Endothelial cell of umbilical vein (primary cell): ENCODE measurements around the gene BRAT1. TPM values are rescaled to one million over a fixed set of nuclear protein-coding genes. Genes with fewer than 3 reads are reported as not detected.

Source experiments
- BruUV-seq: library from RNA; stranded (reverse); fragments of 400-500 nt; replicated peaks from 2 replicates; lab custom pipeline; 2021; lab: Mats Ljungman, UMichigan
- CTCF ChIA-PET: fragments of 300-600, 350-600 bp; sonication (Branson Sonifier 250); formaldehyde crosslinking; loops from one replicate; lab custom pipeline; 2021; ENCODE audit warnings: antibody characterized with exemption, inconsistent platforms; lab: Charles Lee
- POLR2A ChIA-PET: fragments of 300-600, 350-600 bp; sonication (Branson Sonifier 250); formaldehyde crosslinking; loops from one replicate; lab custom pipeline; 2021; ENCODE audit warnings: antibody characterized with exemption, inconsistent platforms; lab: Charles Lee
- DNase-seq: peaks from one replicate; pipeline ENCODE4 v3.0.0-alpha.2; 2011; ENCODE audit warnings: low read depth, low spot score
- FAIRE-seq: peaks from 2 replicates; lab custom pipeline; 2011; peaks lifted over from hg19 to GRCh38; lab: Jason Lieb, UNC
- H2AFZ ChIP-seq: 2 replicates; pipeline ENCODE4 v1.6.0; 2012; ENCODE audit warnings: low read depth, low read length, control low read depth, inconsistent platforms
- H3K27ac ChIP-seq: 2 replicates; pipeline ENCODE4 v1.5.1; 2011; ENCODE audit warnings: low read depth, mild to moderate bottlenecking, control low read depth, low read length, moderate library complexity; ENCODE audit not compliant: insufficient read depth
- H3K27me3 ChIP-seq, 2 experiments: 2 replicates each; pipeline versions ENCODE4 v1.6.0 to v1.6.1; 2011; ENCODE audit warnings: low read length in 2 of 2, mixed read lengths in 1 of 2; ENCODE audit not compliant: control insufficient read depth in 2 of 2, insufficient read depth in 2 of 2
- H3K36me3 ChIP-seq, 2 experiments: 2 replicates in 1 of 2; 3 replicates in 1 of 2; pipeline ENCODE4 v1.5.1; 2011; ENCODE audit warnings: low read length in 2 of 2, mild to moderate bottlenecking in 1 of 2, moderate library complexity in 1 of 2; ENCODE audit not compliant: control insufficient read depth in 2 of 2, insufficient read depth in 2 of 2; ENCODE audit errors: extremely low read depth in 1 of 2
- H3K4me1 ChIP-seq: 3 replicates; pipeline ENCODE4 v1.5.1; 2011; ENCODE audit warnings: mild to moderate bottlenecking, low read length; ENCODE audit not compliant: control insufficient read depth, insufficient read depth; ENCODE audit errors: extremely low read depth
- H3K4me2 ChIP-seq: 2 replicates; pipeline ENCODE4 v1.6.1; 2011; ENCODE audit warnings: low read length, control low read depth, mixed read lengths; ENCODE audit not compliant: insufficient read depth
- H3K4me3 ChIP-seq, 3 experiments: fragments of 200-600 bp in 1 of 3; sonication (generic), shearing (Covaris generic) in 1 of 3; replicated peaks in 1 of 3; 2 replicates each; pipeline ENCODE4 v1.5.1; 2011 to 2016; ENCODE audit warnings: control low read depth in 3 of 3, low read length in 3 of 3, mild to moderate bottlenecking in 2 of 3, inconsistent platforms in 1 of 3, low read depth in 1 of 3, moderate library complexity in 1 of 3; ENCODE audit not compliant: insufficient read depth in 1 of 3
- H3K79me2 ChIP-seq: 2 replicates; pipeline ENCODE4 v1.6.0; 2012; ENCODE audit warnings: low read length, inconsistent platforms; ENCODE audit not compliant: control insufficient read depth, insufficient read depth
- H3K9ac ChIP-seq: replicated peaks from 2 replicates; pipeline ENCODE3; 2011; ENCODE audit warnings: low read length, control low read depth; ENCODE audit not compliant: insufficient read depth; ENCODE audit errors: extremely low read depth
- H3K9me1 ChIP-seq: replicated peaks from 3 replicates; pipeline ENCODE4 v1.6.0; 2011; ENCODE audit warnings: mild to moderate bottlenecking, low read length; ENCODE audit not compliant: control insufficient read depth, insufficient read depth; ENCODE audit errors: extremely low read depth
- H3K9me3 ChIP-seq: replicated peaks from 2 replicates; pipeline ENCODE4 v1.5.1; 2012; ENCODE audit warnings: low read length, inconsistent platforms; ENCODE audit not compliant: control insufficient read depth, insufficient read depth
- H4K20me1 ChIP-seq: replicated peaks from 2 replicates; pipeline ENCODE3; 2011; ENCODE audit warnings: mild to moderate bottlenecking, low read length; ENCODE audit not compliant: control insufficient read depth, insufficient read depth; ENCODE audit errors: extremely low read depth
- EZH2 ChIP-seq: IDR thresholded peaks from 2 replicates; pipeline ENCODE4 v1.6.1; 2012; ENCODE audit warnings: borderline replicate concordance, low read depth, mild to moderate bottlenecking, moderate library complexity, low read length, inconsistent platforms; ENCODE audit not compliant: severe bottlenecking
- FOS ChIP-seq: IDR thresholded peaks from 2 replicates; pipeline ENCODE4 v1.6.1; 2011; ENCODE audit warnings: mild to moderate bottlenecking, low read length, moderate library complexity, borderline replicate concordance; ENCODE audit not compliant: insufficient read depth
- GATA2 ChIP-seq: IDR thresholded peaks from 2 replicates; pipeline ENCODE4 v1.7.0; 2011; ENCODE audit warnings: low read depth, mild to moderate bottlenecking, moderate library complexity, mixed read lengths, low read length; ENCODE audit not compliant: insufficient read length, insufficient read depth
- JUN ChIP-seq: IDR thresholded peaks from 2 replicates; pipeline ENCODE4 v1.6.1; 2011; ENCODE audit warnings: borderline replicate concordance, low read depth; ENCODE audit not compliant: insufficient read length, insufficient read depth
- MAX ChIP-seq: IDR thresholded peaks from 2 replicates; pipeline ENCODE4 v1.6.1; 2011; ENCODE audit not compliant: insufficient read depth, insufficient read length
- MYC ChIP-seq: IDR thresholded peaks from one replicate; pipeline ENCODE4 v1.6.1; 2011; ENCODE audit warnings: mild to moderate bottlenecking, low read depth, low read length
- POLR2A ChIP-seq: IDR thresholded peaks from 2 replicates; pipeline ENCODE4 v1.6.1; 2012; ENCODE audit warnings: low read depth, mild to moderate bottlenecking, control low read depth, low read length
- POLR2AphosphoS5 ChIP-seq: IDR thresholded peaks from 2 replicates; pipeline ENCODE4 v1.6.1; 2012; ENCODE audit warnings: low read depth, mild to moderate bottlenecking, control low read depth, low read length, moderate library complexity; ENCODE audit not compliant: insufficient read depth
- dilution Hi-C: fragments of 300-500 bp; cut with MboI; formaldehyde crosslinking; loops from one replicate; pipeline ENCODE4 v1.15.0; 2019; ENCODE audit warnings: low sequenced_read_pairs; ENCODE audit not compliant: extremely low pct_ligation_motif_present
- intact Hi-C: fragments of 100-400 bp; cut with micrococcal nuclease; formaldehyde crosslinking; loops from one replicate; pipeline ENCODE4 v1.10.0; 2022
- polyA plus RNA-seq, 4 experiments: library from polyadenylated mRNA; depleted of rRNA in 3 of 4; stranded (reverse) in 3 of 4; unstranded in 1 of 4; fragments of >200 nt; gene quantifications; 2 replicates each; pipeline versions ENCODE4 v1.2.1 to v1.2.3, GENCODE V29; 2011 to 2012; ENCODE audit warnings: missing spikeins in 1 of 4
- total RNA-seq: library from RNA; stranded (reverse); gene quantifications from 2 replicates; pipeline ENCODE4 v1.2.3, GENCODE V29; 2021
- TF ChIP-seq, protein P1 (sequence below), 2 donors: IDR thresholded peaks; 1 replicate in 1 of 2; 2 replicates in 1 of 2; pipeline ENCODE4 v1.5.1; 2011; ENCODE audit warnings: low read length in 2 of 2, mild to moderate bottlenecking in 2 of 2, moderate library complexity in 2 of 2, control low read depth in 1 of 2, inconsistent platforms in 1 of 2, low read depth in 1 of 2; ENCODE audit not compliant: insufficient read depth in 1 of 2; ENCODE audit errors: extremely low read depth in 1 of 2

Gene BRAT1
- total and polyA plus RNA-seq, 2 donors (not counting 3 experiments of a cell fraction or from before 2014, with no cell fraction given) = 31.1 to 31.6 TPM

DNA sequence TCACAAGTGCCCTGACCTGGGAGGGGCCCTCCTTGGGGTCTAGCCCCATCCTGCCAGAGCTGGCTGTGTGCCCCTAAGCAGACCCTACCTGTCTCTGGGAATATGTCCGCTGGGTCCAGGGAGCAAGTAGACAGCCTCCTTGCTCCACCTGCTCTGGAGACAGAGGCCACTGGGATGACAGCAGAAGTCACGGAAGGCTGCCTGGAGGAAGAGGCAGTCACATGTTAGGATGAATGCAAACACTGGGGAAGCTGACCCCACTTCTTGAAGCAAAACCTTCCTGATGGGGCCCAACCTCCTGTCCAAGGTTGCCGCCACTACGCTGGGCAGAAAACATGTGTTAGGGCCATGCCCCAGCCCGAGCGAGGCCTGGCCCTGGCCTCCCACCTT is 47.4 kb downstream of the BRAT1 start:
- TF ChIP-seq POLR2A = no peak
- TF ChIP-seq, protein P1, sequence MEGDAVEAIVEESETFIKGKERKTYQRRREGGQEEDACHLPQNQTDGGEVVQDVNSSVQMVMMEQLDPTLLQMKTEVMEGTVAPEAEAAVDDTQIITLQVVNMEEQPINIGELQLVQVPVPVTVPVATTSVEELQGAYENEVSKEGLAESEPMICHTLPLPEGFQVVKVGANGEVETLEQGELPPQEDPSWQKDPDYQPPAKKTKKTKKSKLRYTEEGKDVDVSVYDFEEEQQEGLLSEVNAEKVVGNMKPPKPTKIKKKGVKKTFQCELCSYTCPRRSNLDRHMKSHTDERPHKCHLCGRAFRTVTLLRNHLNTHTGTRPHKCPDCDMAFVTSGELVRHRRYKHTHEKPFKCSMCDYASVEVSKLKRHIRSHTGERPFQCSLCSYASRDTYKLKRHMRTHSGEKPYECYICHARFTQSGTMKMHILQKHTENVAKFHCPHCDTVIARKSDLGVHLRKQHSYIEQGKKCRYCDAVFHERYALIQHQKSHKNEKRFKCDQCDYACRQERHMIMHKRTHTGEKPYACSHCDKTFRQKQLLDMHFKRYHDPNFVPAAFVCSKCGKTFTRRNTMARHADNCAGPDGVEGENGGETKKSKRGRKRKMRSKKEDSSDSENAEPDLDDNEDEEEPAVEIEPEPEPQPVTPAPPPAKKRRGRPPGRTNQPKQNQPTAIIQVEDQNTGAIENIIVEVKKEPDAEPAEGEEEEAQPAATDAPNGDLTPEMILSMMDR (IDR thresholded peaks at IDR 0.05; ENCODE audit: extremely low read depth in 1 of 2, insufficient read depth in 1 of 2, low read depth in 1 of 2, low read length in 2 of 2) = no peak
- no peak for TF ChIP-seq JUN
- TF ChIP-seq POLR2AphosphoS5 = no peak
- no peak for TF ChIP-seq GATA2
- no peak for TF ChIP-seq EZH2
- TF ChIP-seq MYC = no peak
- TF ChIP-seq FOS = no peak
- TF ChIP-seq MAX = no peak
- no peak for FAIRE-seq
- Histone ChIP-seq H3K27me3 (no peaks in the 10 kb centered on the region), H3K4me3 (no peak overlapping the region), H2AFZ (no peak overlapping the region), H3K4me1 (peaks cover 20% of the 10 kb centered on the region), H3K4me2 (no peak overlapping the region), H3K36me3 (no peaks in the 10 kb centered on the region), H3K27ac (no peak overlapping the region), H3K9me3 (no peaks in the 10 kb centered on the region), H3K79me2 (no peaks in the 10 kb centered on the region), H4K20me1 (no peaks in the 10 kb centered on the region), H3K9me1 (no peaks in the 10 kb centered on the region), H3K9ac (no peak overlapping the region)
- no TSS peak for BruUV-seq
- DNase-seq = no peak
- CTCF ChIA-PET = interaction anchor here (1.1 kb wide), 1 partner anchor 33 kb away, joined by 3 read pairs; no protein-coding TSS in a partner anchor
- dilution Hi-C loops = no loop called here
- POLR2A ChIA-PET = no interaction called here
- intact Hi-C loops = no loop called here
